RWPE2 (cell line): ENCODE results near the gene KRTAP19-4.

ENCODE experiments used
- ATAC-seq: fragments of 200-7000 bp; cut with Tn5 transposase; 3 replicates; pipeline ENCODE4 v1.9.1; 2021; ENCODE audit warnings: low read depth
- DNase-seq: peaks from one replicate; pipeline ENCODE4 v3.0.0-alpha.2; 2020; ENCODE audit warnings: low spot score
- H3K27ac ChIP-seq: fragments of 450-650 bp; 2 replicates; pipeline ENCODE4 v1.5.1; 2017; ENCODE audit warnings: mild to moderate bottlenecking; ENCODE audit not compliant: poor library complexity, severe bottlenecking
- H3K27me3 ChIP-seq: fragments of 250-450 bp; sonication (Bioruptor Pico); 2 replicates; pipeline ENCODE4 v1.5.1; 2021; ENCODE audit warnings: mild to moderate bottlenecking, moderate library complexity; ENCODE audit not compliant: insufficient read depth, poor library complexity, severe bottlenecking
- H3K36me3 ChIP-seq: fragments of 250-450 bp; sonication (Bioruptor Pico); 2 replicates; pipeline ENCODE4 v1.5.1; 2020; ENCODE audit warnings: low read depth, mild to moderate bottlenecking, moderate library complexity
- H3K4me1 ChIP-seq: fragments of 250-450 bp; sonication (Bioruptor Pico); 2 replicates; pipeline ENCODE4 v1.5.1; 2021; ENCODE audit warnings: mild to moderate bottlenecking, moderate library complexity; ENCODE audit not compliant: insufficient read depth, poor library complexity, severe bottlenecking
- H3K4me3 ChIP-seq: fragments of 250-450 bp; sonication (Bioruptor Pico); 2 replicates; pipeline ENCODE4 v1.5.1; 2021; ENCODE audit warnings: mild to moderate bottlenecking, moderate library complexity; ENCODE audit not compliant: severe bottlenecking
- H3K9me3 ChIP-seq: fragments of 250-450 bp; sonication (Bioruptor Pico); 2 replicates; pipeline ENCODE4 v1.5.1; 2021; ENCODE audit warnings: mild to moderate bottlenecking, moderate library complexity; ENCODE audit not compliant: severe bottlenecking
- TF ChIP-seq, protein P1 (sequence below): fragments of 450-650 bp; IDR thresholded peaks from one replicate; pipeline ENCODE4 v1.5.1; 2017; ENCODE audit warnings: mild to moderate bottlenecking, moderate library complexity; ENCODE audit not compliant: poor library complexity, severe bottlenecking

KRTAP19-4 gene

DNA sequence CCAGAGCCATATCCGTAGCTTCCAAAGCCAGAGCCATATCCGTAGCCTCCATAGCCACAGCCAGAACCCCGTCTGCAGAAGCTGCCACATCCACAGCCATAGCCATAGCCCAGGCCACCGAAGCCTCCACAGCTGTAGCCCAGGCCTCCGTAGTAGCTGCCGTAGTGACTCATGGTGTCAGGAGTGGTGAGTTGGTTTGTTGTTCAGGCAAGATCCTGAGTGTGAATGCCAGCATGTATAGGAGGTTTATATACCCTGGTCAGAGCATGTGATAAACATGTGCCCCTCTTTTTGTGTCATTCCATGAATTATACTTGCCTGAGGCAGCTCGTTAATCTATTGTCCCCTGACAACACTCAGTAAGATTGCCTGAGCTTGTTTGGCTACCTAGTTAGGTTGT, 16.8 kb downstream of the KRTAP19-4 start, which contains the start of gene KRTAP19-1:
Gene KRTAP19-1 (minus strand): TSS at position 223 of the 400 bp plus-strand sequence. CDS start 50 bp downstream, at position 173.
- Histone ChIP-seq H3K9me3 (no peaks in the 10 kb centered on the region), H3K4me3 (no peak within 1 kb of the TSS), H3K27me3 (no peaks in the 10 kb centered on the region), H3K4me1 (no peaks in the 10 kb centered on the region), H3K27ac (no peak within 1 kb of the TSS), H3K36me3 (no peaks in the 10 kb centered on the region)
- TF ChIP-seq, protein P1, sequence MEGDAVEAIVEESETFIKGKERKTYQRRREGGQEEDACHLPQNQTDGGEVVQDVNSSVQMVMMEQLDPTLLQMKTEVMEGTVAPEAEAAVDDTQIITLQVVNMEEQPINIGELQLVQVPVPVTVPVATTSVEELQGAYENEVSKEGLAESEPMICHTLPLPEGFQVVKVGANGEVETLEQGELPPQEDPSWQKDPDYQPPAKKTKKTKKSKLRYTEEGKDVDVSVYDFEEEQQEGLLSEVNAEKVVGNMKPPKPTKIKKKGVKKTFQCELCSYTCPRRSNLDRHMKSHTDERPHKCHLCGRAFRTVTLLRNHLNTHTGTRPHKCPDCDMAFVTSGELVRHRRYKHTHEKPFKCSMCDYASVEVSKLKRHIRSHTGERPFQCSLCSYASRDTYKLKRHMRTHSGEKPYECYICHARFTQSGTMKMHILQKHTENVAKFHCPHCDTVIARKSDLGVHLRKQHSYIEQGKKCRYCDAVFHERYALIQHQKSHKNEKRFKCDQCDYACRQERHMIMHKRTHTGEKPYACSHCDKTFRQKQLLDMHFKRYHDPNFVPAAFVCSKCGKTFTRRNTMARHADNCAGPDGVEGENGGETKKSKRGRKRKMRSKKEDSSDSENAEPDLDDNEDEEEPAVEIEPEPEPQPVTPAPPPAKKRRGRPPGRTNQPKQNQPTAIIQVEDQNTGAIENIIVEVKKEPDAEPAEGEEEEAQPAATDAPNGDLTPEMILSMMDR: no peak
- DNase-seq: no peak
- no peak for ATAC-seq

GRCh38 chr21:30479259-30479658, 17.7 kb downstream of the KRTAP19-4 start:
- H3K36me3 ChIP-seq: no peaks in the 10 kb centered on the region
- no peak overlapping the region for H3K4me3 ChIP-seq
- TF ChIP-seq, protein P1: no peak
- H3K9me3 ChIP-seq: no peaks in the 10 kb centered on the region
- ATAC-seq (no peak), DNase-seq (no peak)
- H3K27ac ChIP-seq: no peak overlapping the region
- no peaks in the 10 kb centered on the region for H3K27me3 ChIP-seq
- no peaks in the 10 kb centered on the region for H3K4me1 ChIP-seq

DNA sequence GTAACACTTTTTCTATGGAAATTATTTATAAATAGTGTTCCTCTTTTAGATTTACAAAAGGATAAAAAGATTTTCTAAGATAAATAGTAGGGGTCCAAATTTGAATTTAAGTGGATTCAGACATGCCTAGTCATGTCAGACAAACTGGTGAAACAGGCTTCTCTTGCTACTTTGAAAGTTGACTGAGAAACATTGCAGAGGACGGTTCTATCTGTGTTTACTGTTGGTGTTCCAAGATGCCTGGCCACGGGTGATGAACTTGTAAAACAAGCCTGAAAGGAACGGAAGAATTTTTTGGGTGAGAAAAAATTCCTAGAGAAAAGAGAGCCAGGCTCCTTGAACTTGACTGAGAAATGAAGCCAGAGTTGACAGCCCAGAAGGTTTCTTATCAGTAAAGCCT, 19.0 kb downstream of the KRTAP19-4 start:
- Histone ChIP-seq H3K27me3 (no peaks in the 10 kb centered on the region), H3K27ac (no peak overlapping the region), H3K9me3 (no peaks in the 10 kb centered on the region), H3K4me1 (no peaks in the 10 kb centered on the region), H3K36me3 (no peaks in the 10 kb centered on the region), H3K4me3 (no peak overlapping the region)
- no peak for ATAC-seq
- TF ChIP-seq, protein P1: no peak
- DNase-seq: no peak

GRCh38 chr21:30468900-30469714, 27.9 kb downstream of the KRTAP19-4 start:
- Histone ChIP-seq H3K27ac (no peak overlapping the region), H3K9me3 (no peaks in the 10 kb centered on the region), H3K27me3 (peaks cover 7% of the 10 kb centered on the region), H3K4me1 (no peaks in the 10 kb centered on the region), H3K36me3 (no peaks in the 10 kb centered on the region), H3K4me3 (no peak overlapping the region)
- ATAC-seq (no peak), DNase-seq (no peak)
- TF ChIP-seq, protein P1: no peak

GRCh38 chr21:30463713-30464112, 33.3 kb downstream of the KRTAP19-4 start:
- ATAC-seq (0 out of 3 replicates have a peak, but pooled peaks have one; percentile 14), DNase-seq (no peak)
- TF ChIP-seq, protein P1: peak; percentile 66
- Histone ChIP-seq H3K4me1 (no peaks in the 10 kb centered on the region), H3K9me3 (no peaks in the 10 kb centered on the region), H3K27me3 (peaks cover 4% of the 10 kb centered on the region), H3K27ac (no peak overlapping the region), H3K4me3 (no peak overlapping the region), H3K36me3 (no peaks in the 10 kb centered on the region)
